ENCODE data around the gene FAM3B.

FAM3B gene

DNA sequence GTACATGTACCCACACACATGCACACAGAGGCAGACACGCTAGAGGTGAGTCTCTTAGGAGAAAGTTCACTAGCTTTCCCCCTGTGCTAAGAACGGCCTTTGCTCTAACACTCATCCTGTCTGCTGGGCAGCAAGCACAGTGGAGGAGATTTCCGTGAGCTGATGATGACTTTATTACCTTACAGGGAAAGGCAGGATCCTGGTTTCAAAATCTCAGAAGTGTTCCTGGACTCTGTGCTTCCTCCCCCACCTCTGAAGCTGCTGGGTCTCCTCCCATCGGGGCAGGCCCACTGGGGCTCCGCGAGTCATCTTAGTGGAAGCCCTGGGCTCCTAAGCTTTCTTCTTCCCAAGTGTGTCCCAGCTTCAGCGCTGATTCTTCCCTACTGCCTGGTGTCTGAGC lies 2.7 kb downstream of the FAM3B start:
- Histone ChIP-seq H3K79me2 (ENCODE audit: low read length) (no peaks in the 10 kb centered on the region), H2AFZ (ENCODE audit: low read depth, low read length) (no peak overlapping the region), H3K9me3 (ENCODE audit: insufficient read depth, low read length) (peaks cover 3% of the 10 kb centered on the region; the same call in 1 of the 2 replicates), H3K9ac (ENCODE audit: low read length) (no peak overlapping the region), H3K27me3 (ENCODE audit: low read depth, low read length) (no peaks in the 10 kb centered on the region), H3K4me3 (ENCODE audit: low read length) (no peak overlapping the region), H3K27ac (ENCODE audit: low read length) (no peak overlapping the region), H3K4me2 (ENCODE audit: low read length) (no peak overlapping the region), H4K20me1 (ENCODE audit: insufficient read depth, low read length) (no peaks in the 10 kb centered on the region), H3K4me1 (ENCODE audit: low read length) (no peaks in the 10 kb centered on the region), H3K36me3 (replicated peaks; ENCODE audit: low read depth, low read length) (no peaks in the 10 kb centered on the region)
- TF ChIP-seq, protein P1, sequence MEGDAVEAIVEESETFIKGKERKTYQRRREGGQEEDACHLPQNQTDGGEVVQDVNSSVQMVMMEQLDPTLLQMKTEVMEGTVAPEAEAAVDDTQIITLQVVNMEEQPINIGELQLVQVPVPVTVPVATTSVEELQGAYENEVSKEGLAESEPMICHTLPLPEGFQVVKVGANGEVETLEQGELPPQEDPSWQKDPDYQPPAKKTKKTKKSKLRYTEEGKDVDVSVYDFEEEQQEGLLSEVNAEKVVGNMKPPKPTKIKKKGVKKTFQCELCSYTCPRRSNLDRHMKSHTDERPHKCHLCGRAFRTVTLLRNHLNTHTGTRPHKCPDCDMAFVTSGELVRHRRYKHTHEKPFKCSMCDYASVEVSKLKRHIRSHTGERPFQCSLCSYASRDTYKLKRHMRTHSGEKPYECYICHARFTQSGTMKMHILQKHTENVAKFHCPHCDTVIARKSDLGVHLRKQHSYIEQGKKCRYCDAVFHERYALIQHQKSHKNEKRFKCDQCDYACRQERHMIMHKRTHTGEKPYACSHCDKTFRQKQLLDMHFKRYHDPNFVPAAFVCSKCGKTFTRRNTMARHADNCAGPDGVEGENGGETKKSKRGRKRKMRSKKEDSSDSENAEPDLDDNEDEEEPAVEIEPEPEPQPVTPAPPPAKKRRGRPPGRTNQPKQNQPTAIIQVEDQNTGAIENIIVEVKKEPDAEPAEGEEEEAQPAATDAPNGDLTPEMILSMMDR (IDR thresholded peaks at IDR 0.05; ENCODE audit: low read depth, low read length), result no peak
- TF ChIP-seq EZH2phosphoT487 (IDR thresholded peaks at IDR 0.05; ENCODE audit: low read depth), result no peak

DNA sequence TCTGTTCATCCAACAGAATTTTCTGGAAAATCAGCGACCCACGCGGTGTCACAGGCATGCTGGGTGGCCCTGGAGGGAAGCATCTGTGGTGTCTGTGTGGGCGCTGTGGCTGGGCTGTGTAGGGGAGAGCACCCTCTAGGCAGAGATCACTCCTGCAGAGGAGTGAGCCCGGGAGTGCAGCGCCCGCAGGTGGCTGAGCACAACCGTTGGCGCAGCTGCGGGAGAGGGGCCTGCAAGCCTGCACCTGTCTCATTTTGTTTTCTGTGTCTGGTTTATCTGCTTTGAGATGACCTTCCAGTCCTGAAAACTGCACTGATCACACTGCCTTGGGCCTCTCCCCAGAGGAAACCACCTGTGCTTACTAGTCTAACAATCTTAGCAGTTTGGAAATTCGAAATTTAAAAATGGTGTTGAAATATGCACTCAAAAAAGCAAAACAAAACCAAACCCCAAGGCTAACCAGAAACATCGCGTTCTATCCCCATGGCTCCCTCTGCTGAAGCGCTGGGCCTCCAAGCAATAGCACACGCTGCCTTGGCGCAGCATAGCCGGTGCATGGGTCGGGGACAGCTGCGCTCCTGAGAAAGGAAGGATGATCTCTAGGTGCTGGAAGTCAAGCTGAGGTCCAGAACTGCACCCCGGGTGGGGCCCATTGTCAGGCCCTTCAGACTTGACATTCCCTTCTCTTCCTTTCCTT lies 4.8 kb downstream of the FAM3B start:
- Histone ChIP-seq H3K27me3 (ENCODE audit: low read depth, low read length) (no peaks in the 10 kb centered on the region), H3K79me2 (ENCODE audit: low read length) (no peaks in the 10 kb centered on the region), H3K4me1 (ENCODE audit: low read length) (no peaks in the 10 kb centered on the region), H4K20me1 (ENCODE audit: insufficient read depth, low read length) (no peaks in the 10 kb centered on the region), H3K36me3 (replicated peaks; ENCODE audit: low read depth, low read length) (no peaks in the 10 kb centered on the region), H2AFZ (ENCODE audit: low read depth, low read length) (no peak overlapping the region), H3K27ac (ENCODE audit: low read length) (no peak overlapping the region), H3K4me3 (ENCODE audit: low read length) (no peak overlapping the region), H3K9me3 (ENCODE audit: insufficient read depth, low read length) (peaks cover 3% of the 10 kb centered on the region; the same call in 1 of the 2 replicates), H3K4me2 (ENCODE audit: low read length) (no peak overlapping the region), H3K9ac (ENCODE audit: low read length) (no peak overlapping the region)
- TF ChIP-seq EZH2phosphoT487 (IDR thresholded peaks at IDR 0.05; ENCODE audit: low read depth), result no peak
- TF ChIP-seq, protein P1 (IDR thresholded peaks at IDR 0.05; ENCODE audit: low read depth, low read length), result no peak

DNA sequence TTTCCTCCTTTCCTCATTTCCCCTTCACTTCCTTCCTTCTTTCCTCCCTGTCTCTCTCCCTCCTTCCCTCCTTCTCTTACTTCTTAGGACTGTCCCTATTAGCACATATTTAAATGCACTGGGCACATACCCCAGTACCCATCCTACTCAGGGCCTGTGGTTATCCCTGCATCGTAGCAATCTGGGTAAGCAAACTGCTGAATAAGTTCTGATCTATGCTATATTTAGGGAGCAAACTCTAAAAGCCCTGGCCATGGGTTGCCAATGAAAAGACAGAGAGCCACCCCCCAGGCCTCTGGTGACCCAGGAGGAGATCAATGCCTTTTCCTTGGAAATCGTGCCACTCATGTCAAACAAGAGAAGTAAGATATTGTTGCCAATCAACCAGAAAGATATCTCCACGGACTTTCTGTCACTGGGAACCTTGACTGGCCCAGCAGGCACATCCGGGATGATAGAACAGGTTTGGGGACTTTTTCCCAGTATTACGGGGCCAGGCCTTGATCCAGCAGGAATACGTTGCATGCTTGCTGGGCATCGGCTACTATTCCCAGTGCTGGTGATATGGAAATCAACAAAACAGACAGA lies 5.4 kb downstream of the FAM3B start:
- Histone ChIP-seq H3K9ac (ENCODE audit: low read length) (no peak overlapping the region), H4K20me1 (ENCODE audit: insufficient read depth, low read length) (no peaks in the 10 kb centered on the region), H3K4me3 (ENCODE audit: low read length) (no peak overlapping the region), H2AFZ (ENCODE audit: low read depth, low read length) (no peak overlapping the region), H3K4me1 (ENCODE audit: low read length) (no peaks in the 10 kb centered on the region), H3K4me2 (ENCODE audit: low read length) (no peak overlapping the region), H3K27ac (ENCODE audit: low read length) (no peak overlapping the region), H3K79me2 (ENCODE audit: low read length) (no peaks in the 10 kb centered on the region), H3K9me3 (ENCODE audit: insufficient read depth, low read length) (peaks cover 3% of the 10 kb centered on the region; the same call in 1 of the 2 replicates), H3K36me3 (replicated peaks; ENCODE audit: low read depth, low read length) (no peaks in the 10 kb centered on the region), H3K27me3 (ENCODE audit: low read depth, low read length) (no peaks in the 10 kb centered on the region)
- TF ChIP-seq, protein P1 (IDR thresholded peaks at IDR 0.05; ENCODE audit: low read depth, low read length), result no peak
- no peak for TF ChIP-seq EZH2phosphoT487 (IDR thresholded peaks at IDR 0.05; ENCODE audit: low read depth)

DNA sequence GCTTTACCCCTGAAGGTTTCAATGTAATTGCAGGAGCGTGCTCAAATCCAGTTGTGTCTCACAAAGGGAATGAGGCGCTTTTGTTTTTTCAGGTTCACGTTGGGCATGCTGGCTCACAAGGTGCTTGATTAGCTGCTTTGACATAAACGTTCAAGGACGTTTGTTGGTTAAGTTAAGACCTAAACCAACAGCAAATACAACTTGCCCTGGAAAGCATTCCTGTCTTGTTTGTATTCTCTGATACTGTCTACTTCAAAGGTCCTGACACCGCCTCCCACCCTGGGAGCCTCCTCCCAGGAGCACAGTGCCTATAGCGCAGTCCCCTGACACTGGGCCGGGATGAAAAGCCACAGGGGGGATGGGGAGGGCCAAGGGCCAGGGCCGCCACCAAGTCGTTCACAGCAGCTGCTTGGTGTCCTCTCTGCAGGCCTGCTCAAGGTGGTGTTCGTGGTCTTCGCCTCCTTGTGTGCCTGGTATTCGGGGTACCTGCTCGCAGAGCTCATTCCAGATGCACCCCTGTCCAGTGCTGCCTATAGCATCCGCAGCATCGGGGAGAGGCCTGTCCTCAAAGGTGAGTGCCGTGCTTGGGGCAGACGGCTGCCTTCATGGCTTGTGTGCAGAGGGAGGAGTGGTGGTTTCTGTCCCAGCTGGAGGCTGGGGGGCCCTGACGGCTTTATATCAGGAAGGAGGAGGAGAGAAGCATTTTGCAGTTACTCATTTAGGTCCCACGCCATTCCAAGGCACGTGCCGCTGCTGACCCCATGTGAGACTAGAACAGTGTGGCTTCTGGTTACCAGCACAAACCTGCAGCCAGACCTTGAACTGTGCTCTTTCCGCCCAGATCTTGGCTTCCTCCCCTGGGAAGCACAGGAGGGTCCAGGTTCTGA lies 6.1 kb downstream of the FAM3B start:
- no peaks in the 10 kb centered on the region for H3K27me3 ChIP-seq (ENCODE audit: low read depth, low read length)
- H3K9me3 ChIP-seq (ENCODE audit: insufficient read depth, low read length), result peaks cover 3% of the 10 kb centered on the region; the same call in 1 of the 2 replicates
- no peak overlapping the region for H3K4me3 ChIP-seq (ENCODE audit: low read length)
- H2AFZ ChIP-seq (ENCODE audit: low read depth, low read length), result no peak overlapping the region
- no peaks in the 10 kb centered on the region for H3K4me1 ChIP-seq (ENCODE audit: low read length)
- no peak overlapping the region for H3K4me2 ChIP-seq (ENCODE audit: low read length)
- no peaks in the 10 kb centered on the region for H4K20me1 ChIP-seq (ENCODE audit: insufficient read depth, low read length)
- no peaks in the 10 kb centered on the region for H3K36me3 ChIP-seq (replicated peaks; ENCODE audit: low read depth, low read length)
- H3K27ac ChIP-seq (ENCODE audit: low read length), result no peak overlapping the region
- no peaks in the 10 kb centered on the region for H3K79me2 ChIP-seq (ENCODE audit: low read length)
- H3K9ac ChIP-seq (ENCODE audit: low read length), result no peak overlapping the region
- TF ChIP-seq EZH2phosphoT487 (IDR thresholded peaks at IDR 0.05; ENCODE audit: low read depth), result no peak
- TF ChIP-seq, protein P1 (IDR thresholded peaks at IDR 0.05; ENCODE audit: low read depth, low read length), result no peak

Measured in OCI-LY3 (cell line).